NB4 (cell line): Measurements from ENCODE around the gene DLG5.

ENCODE experiments used
- CTCF ChIP-seq: IDR thresholded peaks from one replicate; pipeline ENCODE4 v1.5.1; 2012; ENCODE audit warnings: low read depth, low read length
- MAX ChIP-seq: IDR thresholded peaks from 2 replicates; pipeline ENCODE4 v1.6.1; 2011; ENCODE audit warnings: low read depth, low read length
- POLR2A ChIP-seq: IDR thresholded peaks from 2 replicates; pipeline ENCODE4 v1.6.1; 2011; ENCODE audit warnings: mild to moderate bottlenecking; ENCODE audit not compliant: insufficient read length; ENCODE audit errors: extremely low read depth

- TF ChIP-seq POLR2A (no peak), CTCF (no peak), MAX (peak; percentile 92)
These were observed 44.6 kb upstream of the DLG5 start for GRCh38 chr10:77970869-77971803.
